ENCODE measurements around the gene CAMSAP1.

The CAMSAP1 gene

GRCh38 chr9:135817951-135818717 lies 89.2 kb downstream of the CAMSAP1 start:
- FAIRE-seq, result no peak
- no peak for DNase-seq (ENCODE audit: insufficient read length, low spot score)
- no peak for TF ChIP-seq SPI1 (IDR thresholded peaks at IDR 0.05; ENCODE audit: low read depth, low read length)

- DNase-seq (ENCODE audit: insufficient read length, low spot score), result no peak
- FAIRE-seq, result no peak
- TF ChIP-seq POLR2AphosphoS5 (IDR thresholded peaks at IDR 0.05; ENCODE audit: low read depth, low read length), result no peak
- TF ChIP-seq TAF1 (IDR thresholded peaks at IDR 0.05; ENCODE audit: low read depth, low read length), result no peak
- no peak for TF ChIP-seq POLR2A (IDR thresholded peaks at IDR 0.05; ENCODE audit: low read depth, low read length)
- TF ChIP-seq SPI1 (IDR thresholded peaks at IDR 0.05; ENCODE audit: low read depth, low read length), result no peak
- no peak for TF ChIP-seq POU2F2 (IDR thresholded peaks at IDR 0.05; ENCODE audit: low read depth, low read length)
- no peak for TF ChIP-seq PAX5 (IDR thresholded peaks at IDR 0.05; ENCODE audit: insufficient read depth, low read length, severe bottlenecking)
Measured at GRCh38 chr9:135816651-135816970, 90.7 kb downstream of the CAMSAP1 start.

GRCh38 chr9:135815830-135816650 lies 91.3 kb downstream of the CAMSAP1 start:
- DNase-seq (ENCODE audit: insufficient read length, low spot score), result no peak
- FAIRE-seq, result no peak
- TF ChIP-seq TAF1 (IDR thresholded peaks at IDR 0.05; ENCODE audit: low read depth, low read length), result no peak
- TF ChIP-seq POU2F2 (IDR thresholded peaks at IDR 0.05; ENCODE audit: low read depth, low read length), result no peak
- no peak for TF ChIP-seq POLR2AphosphoS5 (IDR thresholded peaks at IDR 0.05; ENCODE audit: low read depth, low read length)
- TF ChIP-seq POLR2A (IDR thresholded peaks at IDR 0.05; ENCODE audit: low read depth, low read length), result no peak
- no peak for TF ChIP-seq SPI1 (IDR thresholded peaks at IDR 0.05; ENCODE audit: low read depth, low read length)
- no peak for TF ChIP-seq PAX5 (IDR thresholded peaks at IDR 0.05; ENCODE audit: insufficient read depth, low read length, severe bottlenecking)

GRCh38 chr9:135815413-135815812 lies 91.9 kb downstream of the CAMSAP1 start:
- TF ChIP-seq TAF1 (IDR thresholded peaks at IDR 0.05; ENCODE audit: low read depth, low read length), result no peak
- TF ChIP-seq PAX5 (IDR thresholded peaks at IDR 0.05; ENCODE audit: insufficient read depth, low read length, severe bottlenecking), result no peak
- TF ChIP-seq POLR2AphosphoS5 (IDR thresholded peaks at IDR 0.05; ENCODE audit: low read depth, low read length), result no peak
- TF ChIP-seq POLR2A (IDR thresholded peaks at IDR 0.05; ENCODE audit: low read depth, low read length), result no peak
- no peak for TF ChIP-seq POU2F2 (IDR thresholded peaks at IDR 0.05; ENCODE audit: low read depth, low read length)
- no peak for TF ChIP-seq SPI1 (IDR thresholded peaks at IDR 0.05; ENCODE audit: low read depth, low read length)
- no peak for FAIRE-seq
- DNase-seq (ENCODE audit: insufficient read length, low spot score), result no peak

- FAIRE-seq (no peak), DNase-seq (ENCODE audit: insufficient read length, low spot score) (no peak)
- TF ChIP-seq SPI1 (IDR thresholded peaks at IDR 0.05; ENCODE audit: low read depth, low read length) (no peak), TAF1 (IDR thresholded peaks at IDR 0.05; ENCODE audit: low read depth, low read length) (no peak)
Measured at GRCh38 chr9:135814421-135815095, 92.8 kb downstream of the CAMSAP1 start.

GRCh38 chr9:135813671-135814290 lies 93.6 kb downstream of the CAMSAP1 start:
- TF ChIP-seq POLR2AphosphoS5 (IDR thresholded peaks at IDR 0.05; ENCODE audit: low read depth, low read length) (no peak), SPI1 (IDR thresholded peaks at IDR 0.05; ENCODE audit: low read depth, low read length) (no peak), POU2F2 (IDR thresholded peaks at IDR 0.05; ENCODE audit: low read depth, low read length) (no peak), PAX5 (IDR thresholded peaks at IDR 0.05; ENCODE audit: insufficient read depth, low read length, severe bottlenecking) (no peak), POLR2A (IDR thresholded peaks at IDR 0.05; ENCODE audit: low read depth, low read length) (no peak), TAF1 (IDR thresholded peaks at IDR 0.05; ENCODE audit: low read depth, low read length) (no peak)
- DNase-seq (ENCODE audit: insufficient read length, low spot score) (no peak), FAIRE-seq (no peak)

GRCh38 chr9:135812961-135813360 lies 94.4 kb downstream of the CAMSAP1 start:
- TF ChIP-seq POLR2A (IDR thresholded peaks at IDR 0.05; ENCODE audit: low read depth, low read length), result no peak
- TF ChIP-seq TAF1 (IDR thresholded peaks at IDR 0.05; ENCODE audit: low read depth, low read length), result no peak
- no peak for TF ChIP-seq SPI1 (IDR thresholded peaks at IDR 0.05; ENCODE audit: low read depth, low read length)
- DNase-seq (ENCODE audit: insufficient read length, low spot score) (no peak), FAIRE-seq (no peak)

- no peak for DNase-seq (ENCODE audit: insufficient read length, low spot score)
Measured at GRCh38 chr9:135811801-135812200, 95.5 kb downstream of the CAMSAP1 start.

GRCh38 chr9:135810806-135811575 lies 96.4 kb downstream of the CAMSAP1 start:
- no peak for DNase-seq (ENCODE audit: insufficient read length, low spot score)
- TF ChIP-seq TAF1 (IDR thresholded peaks at IDR 0.05; ENCODE audit: low read depth, low read length) (no peak), POLR2AphosphoS5 (IDR thresholded peaks at IDR 0.05; ENCODE audit: low read depth, low read length) (no peak), POLR2A (IDR thresholded peaks at IDR 0.05; ENCODE audit: low read depth, low read length) (no peak), SPI1 (IDR thresholded peaks at IDR 0.05; ENCODE audit: low read depth, low read length) (no peak), POU2F2 (IDR thresholded peaks at IDR 0.05; ENCODE audit: low read depth, low read length) (no peak), PAX5 (IDR thresholded peaks at IDR 0.05; ENCODE audit: insufficient read depth, low read length, severe bottlenecking) (no peak)

More at GRCh38 chr9:135811801-135812200, 95.5 kb downstream of the CAMSAP1 start:
- TF ChIP-seq TAF1 (IDR thresholded peaks at IDR 0.05; ENCODE audit: low read depth, low read length) (no peak), POLR2AphosphoS5 (IDR thresholded peaks at IDR 0.05; ENCODE audit: low read depth, low read length) (no peak), PAX5 (IDR thresholded peaks at IDR 0.05; ENCODE audit: insufficient read depth, low read length, severe bottlenecking) (no peak), POU2F2 (IDR thresholded peaks at IDR 0.05; ENCODE audit: low read depth, low read length) (no peak), SPI1 (IDR thresholded peaks at IDR 0.05; ENCODE audit: low read depth, low read length) (no peak), POLR2A (IDR thresholded peaks at IDR 0.05; ENCODE audit: low read depth, low read length) (no peak)
- FAIRE-seq, result no peak

More at GRCh38 chr9:135810806-135811575, 96.4 kb downstream of the CAMSAP1 start:
- FAIRE-seq, result no peak

All from GM12891 (cell line).